HEK293T (cell line): ENCODE measurements around the gene PRR33.

Experiments
- CTCF ChIA-PET: fragments of 350-600 bp; formaldehyde crosslinking; extraction: SDS; loops from one replicate; lab custom pipeline; 2021; ENCODE audit warnings: antibody characterized with exemption, inconsistent platforms; lab: Yijun Ruan, JAX
- POLR2A ChIA-PET: fragments of 350-600 bp; formaldehyde crosslinking; extraction: SDS; loops from one replicate; lab custom pipeline; 2020; ENCODE audit warnings: antibody characterized with exemption, inconsistent platforms; lab: Yijun Ruan, JAX
- DNase-seq: peaks from one replicate; pipeline ENCODE4 v3.0.0; 2012; ENCODE audit warnings: mixed read lengths; ENCODE audit errors: extremely low spot score
- ARNT ChIP-seq: fragments of 450-650 bp; IDR thresholded peaks from 2 replicates; pipeline ENCODE4 v1.6.1; 2017; ENCODE audit warnings: mild to moderate bottlenecking
- BHLHE40 ChIP-seq: fragments of 450-650 bp; IDR thresholded peaks from 2 replicates; pipeline ENCODE4 v1.6.1; 2016; ENCODE audit warnings: mild to moderate bottlenecking, moderate library complexity, borderline replicate concordance
- CTBP1 ChIP-seq: fragments of 450-650 bp; IDR thresholded peaks from 2 replicates; pipeline ENCODE4 v1.6.1; 2016; ENCODE audit warnings: borderline replicate concordance
- ELF4 ChIP-seq: fragments of 450-650 bp; IDR thresholded peaks from 2 replicates; pipeline ENCODE4 v1.6.1; 2017; ENCODE audit warnings: antibody characterized with exemption
- FOXA1 ChIP-seq: fragments of 450-650 bp; IDR thresholded peaks from 2 replicates; pipeline ENCODE4 v1.6.1; 2016; ENCODE audit warnings: mild to moderate bottlenecking
- FOXK2 ChIP-seq: fragments of 450-650 bp; IDR thresholded peaks from 2 replicates; pipeline ENCODE4 v1.6.1; 2016; ENCODE audit warnings: mild to moderate bottlenecking
- FOXM1 ChIP-seq: fragments of 450-650 bp; IDR thresholded peaks from 2 replicates; pipeline ENCODE4 v1.6.1; 2017; ENCODE audit warnings: mild to moderate bottlenecking, borderline replicate concordance
- HDGF ChIP-seq: fragments of 450-650 bp; IDR thresholded peaks from 2 replicates; pipeline ENCODE4 v1.6.1; 2017; ENCODE audit warnings: antibody characterized with exemption, borderline replicate concordance
- L3MBTL2 ChIP-seq: fragments of 450-650 bp; conservative IDR thresholded peaks from 2 replicates; pipeline ENCODE4 v1.6.1; 2016; ENCODE audit warnings: mild to moderate bottlenecking
- LEF1 ChIP-seq: fragments of 450-650 bp; IDR thresholded peaks from 2 replicates; pipeline ENCODE4 v1.6.1; 2017; ENCODE audit warnings: mild to moderate bottlenecking, borderline replicate concordance
- NFRKB ChIP-seq: fragments of 450-650 bp; IDR thresholded peaks from 2 replicates; pipeline ENCODE4 v1.6.1; 2016; ENCODE audit warnings: mild to moderate bottlenecking, moderate library complexity
- PKNOX1 ChIP-seq: fragments of 450-650 bp; IDR thresholded peaks from 2 replicates; pipeline ENCODE4 v1.6.1; 2016
- SP1 ChIP-seq: fragments of 450-650 bp; IDR thresholded peaks from 2 replicates; pipeline ENCODE4 v1.6.1; 2017
- SUZ12 ChIP-seq: fragments of 450-650 bp; IDR thresholded peaks from 2 replicates; pipeline ENCODE4 v1.6.1; 2016; ENCODE audit warnings: mild to moderate bottlenecking
- TARDBP ChIP-seq: fragments of 450-650 bp; IDR thresholded peaks from 2 replicates; pipeline ENCODE4 v1.6.1; 2016
- ZNF384 ChIP-seq: fragments of 450-650 bp; IDR thresholded peaks from 2 replicates; pipeline ENCODE4 v1.6.1; 2016

Gene PRR33

GRCh38 chr11:1843098-1843473 is 48.6 kb downstream of the PRR33 start:
- DNase-seq: no peak
- CTCF ChIA-PET: interaction anchor here (1.1 kb wide), 1 partner anchor 10 kb away, joined by 3 read pairs; no protein-coding TSS in a partner anchor
- TF ChIP-seq ZNF384: no peak
- no peak for TF ChIP-seq ELF4
- TF ChIP-seq FOXA1: no peak
- TF ChIP-seq FOXK2: no peak
- no peak for TF ChIP-seq CTBP1
- no peak for TF ChIP-seq FOXM1
- no peak for TF ChIP-seq SP1
- TF ChIP-seq BHLHE40: no peak
- no peak for TF ChIP-seq SUZ12
- no peak for TF ChIP-seq L3MBTL2
- no peak for TF ChIP-seq PKNOX1
- no peak for TF ChIP-seq NFRKB
- no peak for TF ChIP-seq TARDBP
- no peak for TF ChIP-seq HDGF
- no peak for TF ChIP-seq LEF1
- POLR2A ChIA-PET: no interaction called here

GRCh38 chr11:1842149-1843097 is 49.3 kb downstream of the PRR33 start:
- POLR2A ChIA-PET: no interaction called here
- DNase-seq: no peak

GRCh38 chr11:1841511-1842148 is 50.1 kb downstream of the PRR33 start:
- ChIA-PET CTCF (interaction anchor here (1.1 to 1.4 kb wide), 2 partner anchors 8 to 9 kb away, joined by 3 to 5 read pairs; no protein-coding TSS in a partner anchor), POLR2A (no interaction called here)
- DNase-seq: no peak
- TF ChIP-seq FOXA1: no peak
- TF ChIP-seq LEF1: no peak
- no peak for TF ChIP-seq SUZ12
- no peak for TF ChIP-seq TARDBP
- no peak for TF ChIP-seq L3MBTL2
- TF ChIP-seq NFRKB: no peak
- no peak for TF ChIP-seq CTBP1
- TF ChIP-seq ELF4: no peak
- no peak for TF ChIP-seq BHLHE40
- TF ChIP-seq FOXK2: no peak
- TF ChIP-seq SP1: no peak

More at GRCh38 chr11:1842149-1843097, 49.3 kb downstream of the PRR33 start:
- CTCF ChIA-PET: interaction anchor here (1.1 kb wide), 1 partner anchor 9 kb away, joined by 3 read pairs; no protein-coding TSS in a partner anchor
- no peak for TF ChIP-seq LEF1
- TF ChIP-seq SP1: no peak
- no peak for TF ChIP-seq ELF4
- no peak for TF ChIP-seq ZNF384
- TF ChIP-seq FOXM1: no peak
- no peak for TF ChIP-seq HDGF
- TF ChIP-seq FOXA1: no peak
- TF ChIP-seq BHLHE40: no peak
- TF ChIP-seq ARNT: no peak
- TF ChIP-seq FOXK2: no peak

GRCh38 chr11:1840780-1841480 is 50.8 kb downstream of the PRR33 start:
- ChIA-PET CTCF (interaction anchor here (1.4 kb wide), 1 partner anchor 8 kb away, joined by 5 read pairs; no protein-coding TSS in a partner anchor), POLR2A (no interaction called here)
- TF ChIP-seq LEF1 (no peak), CTBP1 (no peak), NFRKB (no peak), ELF4 (no peak), FOXK2 (no peak), PKNOX1 (no peak), FOXM1 (no peak), BHLHE40 (no peak), TARDBP (no peak), SP1 (no peak), SUZ12 (no peak), HDGF (no peak), L3MBTL2 (no peak), ARNT (no peak), FOXA1 (no peak), ZNF384 (no peak)
- no peak for DNase-seq

- no peak for DNase-seq
- CTCF ChIA-PET: interaction anchor here (1.4 kb wide), 1 partner anchor 8 kb away, joined by 5 read pairs; no protein-coding TSS in a partner anchor
- TF ChIP-seq L3MBTL2 (no peak), ELF4 (no peak), ZNF384 (no peak), FOXA1 (no peak), BHLHE40 (no peak)
- POLR2A ChIA-PET: no interaction called here
Measured at GRCh38 chr11:1839924-1840779, 51.5 kb downstream of the PRR33 start.
